Activated gamma-delta T cell (primary cell): ENCODE measurements around the gene CAMK1.

Experiments
- DNase-seq: peaks from one replicate; lab custom pipeline; 2025; lab: John Stamatoyannopoulos, UW
- total RNA-seq, 2 donors: gene quantifications; one replicate each; lab custom pipeline; 2026; lab: John Stamatoyannopoulos, UW

Gene CAMK1
- total RNA-seq = 0.36 to 1.3 reads per million in 2 donors

DNA sequence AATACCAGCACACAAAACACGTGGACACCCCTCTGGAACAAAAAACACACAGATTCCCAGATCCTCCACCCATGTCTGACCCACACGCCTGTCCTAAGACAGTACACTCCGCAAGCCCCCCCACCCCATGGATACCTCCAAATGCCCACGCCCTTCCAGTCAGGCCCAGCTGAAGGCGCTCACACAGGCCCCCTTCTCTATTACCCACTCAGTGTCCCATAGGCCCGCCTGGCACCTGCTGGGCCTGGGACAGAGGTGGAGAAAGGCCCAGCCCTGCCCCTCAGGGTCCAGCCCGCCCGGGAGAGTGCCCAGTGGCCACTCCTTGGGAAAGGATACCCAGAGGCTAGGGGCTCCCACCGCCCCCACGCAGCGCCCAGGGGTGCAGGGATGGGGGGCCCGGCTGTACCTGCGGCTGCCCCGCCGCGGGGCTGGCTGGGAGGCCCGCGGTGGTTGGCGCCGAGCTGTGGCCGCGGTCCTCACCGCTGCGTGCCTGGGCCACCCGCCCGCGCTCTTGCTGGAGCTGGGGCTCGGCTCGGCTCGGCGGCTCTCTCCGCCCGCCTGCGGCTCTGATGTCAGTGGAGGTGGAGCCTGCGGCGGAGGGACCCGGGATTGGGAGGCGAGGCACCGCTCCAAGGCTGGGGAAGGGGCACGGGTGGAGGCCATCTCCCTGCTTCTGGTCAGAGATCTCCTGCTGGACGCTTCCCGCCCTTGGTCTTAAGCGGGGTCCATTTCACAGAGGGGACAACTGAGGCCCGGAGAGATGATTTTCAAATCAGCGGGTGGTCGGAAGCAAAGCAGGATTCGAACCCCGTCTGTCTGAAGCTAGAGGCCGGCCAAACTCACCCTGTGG lies at the start of gene CAMK1:
CAMK1 (minus strand) TSS at position 522 of the 850 bp plus-strand sequence. CDS start 2,198 bp downstream, outside the sequence.
- peak; percentile 23 for DNase-seq

DNA sequence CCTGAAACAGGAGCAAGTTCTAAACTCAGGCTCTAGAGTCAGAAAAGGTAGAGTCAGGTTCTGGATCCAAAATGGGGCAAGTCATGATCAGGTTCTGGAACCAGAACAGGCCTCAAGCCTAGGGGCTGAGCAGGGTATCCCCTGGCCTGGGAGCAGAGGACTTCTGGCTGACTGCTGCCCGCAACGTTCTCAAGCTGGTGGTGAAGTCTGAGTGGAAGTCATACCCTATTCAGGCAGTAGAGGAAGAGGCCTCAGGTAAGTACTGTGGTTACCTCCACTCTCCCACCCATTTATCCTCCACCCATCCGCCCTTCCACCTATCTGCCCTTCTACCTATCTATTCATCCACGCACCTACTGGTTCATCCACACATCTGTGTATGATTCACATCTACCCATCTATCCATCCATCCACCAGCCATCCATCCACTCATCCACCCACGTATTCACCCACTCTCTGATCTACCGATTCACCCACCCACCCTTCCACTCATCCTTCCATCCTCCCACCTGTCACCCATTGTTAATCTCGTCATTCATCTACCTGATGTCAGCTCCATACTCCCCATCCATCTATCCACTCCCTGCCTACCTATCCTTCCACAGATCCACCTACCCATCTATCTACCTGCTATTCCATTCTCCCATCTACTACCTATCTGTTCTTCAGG lies 49.1 kb upstream of the CAMK1 start:
- DNase-seq = no peak

DNA sequence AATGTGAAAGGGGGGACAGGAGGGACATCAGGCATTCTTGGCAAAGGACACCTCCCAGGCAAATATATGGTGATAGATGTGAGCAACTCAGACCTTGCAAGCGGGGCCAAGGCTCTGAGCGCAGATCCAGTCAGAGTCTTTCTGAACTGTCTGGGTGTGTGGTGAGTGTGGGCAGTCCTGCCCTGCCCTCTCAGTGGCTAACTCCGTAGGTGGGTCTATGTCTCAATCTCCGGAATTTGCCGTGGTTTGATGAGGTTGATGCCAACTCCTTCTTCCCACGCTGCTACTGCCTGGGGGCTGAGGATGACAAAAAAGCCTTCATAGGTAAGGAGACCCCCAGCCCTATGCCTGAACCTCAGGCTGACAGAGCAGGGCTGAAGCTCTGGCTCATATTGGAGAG lies 47.7 kb upstream of the CAMK1 start:
- no peak for DNase-seq

DNA sequence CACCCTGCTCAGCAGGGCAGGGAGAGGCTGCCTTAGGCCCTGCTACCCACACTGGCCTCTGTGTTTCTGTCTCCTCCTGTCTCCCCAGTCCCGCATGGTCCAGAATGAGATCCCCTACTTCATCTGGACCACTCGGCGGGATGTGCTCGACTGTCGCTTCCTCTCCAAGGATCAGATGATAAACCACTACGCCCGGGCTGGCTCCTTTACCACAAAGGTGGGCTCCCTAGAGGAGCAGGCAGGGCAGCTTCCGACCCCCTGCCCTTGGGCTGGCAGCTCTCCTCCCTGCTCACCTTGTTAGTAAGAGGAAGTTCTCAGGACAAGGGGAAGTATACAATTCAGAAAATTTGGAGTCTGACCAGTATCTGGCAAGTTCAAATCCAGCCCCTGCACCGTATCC lies 46.2 kb upstream of the CAMK1 start:
- DNase-seq = no peak

DNA sequence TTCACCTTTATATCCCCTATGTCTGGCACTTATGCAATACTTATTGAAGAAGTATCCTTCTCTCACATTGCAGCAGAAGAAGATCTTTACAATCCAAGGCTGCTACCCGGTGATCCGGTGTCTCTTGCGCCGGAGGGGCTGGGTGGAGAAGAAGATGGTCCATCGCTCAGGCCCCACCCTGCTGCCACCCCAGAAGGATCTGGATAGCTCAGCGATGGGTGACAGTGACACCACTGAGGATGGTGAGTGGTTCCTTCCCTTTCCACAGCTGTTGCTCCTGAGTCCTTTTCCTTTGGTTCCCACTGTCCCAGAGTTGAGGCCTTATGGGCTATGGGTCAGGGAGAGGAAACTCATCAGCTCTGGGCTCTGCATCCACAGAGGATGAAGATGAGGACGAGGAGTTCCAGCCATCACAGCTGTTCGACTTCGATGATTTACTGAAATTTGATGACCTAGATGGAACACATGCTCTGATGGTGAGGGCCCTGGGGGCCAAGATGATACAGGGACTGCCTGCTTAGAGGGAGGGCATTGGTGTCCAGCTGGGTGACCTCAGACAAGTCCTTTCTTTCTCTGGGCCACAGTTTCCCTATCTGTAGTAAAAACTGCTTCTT lies 43.2 kb upstream of the CAMK1 start:
- DNase-seq = no peak

DNA sequence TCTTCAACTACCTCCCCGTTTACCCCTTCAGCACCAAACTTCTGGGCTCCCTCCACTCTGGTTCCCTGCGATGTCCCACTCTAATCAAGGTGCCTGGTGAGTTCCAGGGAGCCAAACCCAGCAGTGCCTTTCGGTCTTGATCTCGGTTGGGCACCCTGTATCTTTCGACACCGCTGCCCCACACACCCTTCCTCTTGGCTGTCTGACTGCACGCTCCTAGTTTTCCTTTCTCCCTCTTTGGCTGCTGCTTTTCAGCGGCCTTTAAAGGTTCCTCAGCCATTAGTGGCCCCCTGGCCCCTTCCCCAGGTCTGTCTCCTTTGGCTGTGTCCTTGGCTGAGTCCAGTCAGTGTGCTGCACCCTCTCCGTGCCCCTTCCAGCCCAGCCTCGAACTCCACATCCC lies 41.1 kb upstream of the CAMK1 start:
- no peak for DNase-seq

DNA sequence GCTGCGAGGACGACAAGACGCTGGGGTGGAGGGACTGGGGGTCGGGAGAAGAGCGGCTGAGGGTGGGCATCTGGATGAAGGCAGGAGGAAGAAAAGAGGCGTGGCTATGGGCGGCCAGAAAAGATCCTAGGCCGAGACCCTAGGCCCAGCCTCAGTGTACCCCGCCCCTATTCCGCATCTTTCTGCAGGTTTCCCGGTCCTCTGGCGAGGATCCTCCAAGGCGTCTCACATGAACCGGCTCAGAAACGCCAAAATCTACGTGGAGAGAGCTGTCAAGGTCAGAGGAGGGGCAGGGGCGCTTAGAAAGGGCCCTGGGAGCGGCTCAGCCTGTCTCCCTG lies 40.7 kb upstream of the CAMK1 start:
- DNase-seq = no peak

DNA sequence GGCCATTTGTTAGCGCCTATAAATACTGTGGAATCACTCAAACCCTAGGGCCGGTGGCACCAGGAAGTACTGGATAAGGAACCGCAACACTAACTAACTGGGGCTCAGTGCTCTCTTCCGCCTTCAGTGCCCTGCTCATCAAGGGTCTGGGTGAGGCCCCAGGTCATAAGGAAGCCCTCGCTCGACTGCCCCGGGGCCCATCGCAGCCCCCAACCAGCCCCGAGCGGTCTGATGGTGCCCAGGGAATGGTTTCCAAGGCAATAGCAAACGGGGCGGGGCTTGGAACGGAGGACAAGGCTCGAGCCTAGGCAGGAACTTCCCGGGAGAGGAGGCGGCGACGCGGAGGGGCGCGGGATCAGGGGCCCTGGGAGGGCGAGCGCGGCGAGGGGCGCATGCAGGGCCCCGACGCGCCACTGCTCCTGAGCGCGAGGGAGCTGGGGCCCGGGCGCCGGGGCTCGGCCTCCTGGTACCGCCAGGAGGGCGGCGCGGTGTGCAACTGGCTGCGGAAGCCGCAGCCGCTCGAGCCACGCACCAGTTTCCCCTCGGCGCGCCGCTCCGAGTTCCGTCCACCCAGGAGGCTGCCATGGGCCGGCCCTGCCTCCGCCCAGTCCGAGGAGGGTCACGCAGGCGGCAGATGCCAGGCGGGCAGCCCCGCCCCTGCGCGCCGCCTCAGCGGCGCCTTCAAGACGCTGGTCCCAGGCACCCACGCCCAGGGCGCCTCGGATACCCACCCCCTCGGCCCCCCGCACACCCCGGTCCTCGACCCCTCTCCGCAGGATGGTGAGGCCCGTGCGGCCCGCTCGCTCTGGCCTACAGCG lies 40.1 kb upstream of the CAMK1 start, which contains the start of gene TTLL3:
TTLL3 (plus strand) TSS at position 648 of the 818 bp plus-strand sequence. CDS start 400 bp downstream, outside the sequence.
- DNase-seq = peak; percentile 23

DNA sequence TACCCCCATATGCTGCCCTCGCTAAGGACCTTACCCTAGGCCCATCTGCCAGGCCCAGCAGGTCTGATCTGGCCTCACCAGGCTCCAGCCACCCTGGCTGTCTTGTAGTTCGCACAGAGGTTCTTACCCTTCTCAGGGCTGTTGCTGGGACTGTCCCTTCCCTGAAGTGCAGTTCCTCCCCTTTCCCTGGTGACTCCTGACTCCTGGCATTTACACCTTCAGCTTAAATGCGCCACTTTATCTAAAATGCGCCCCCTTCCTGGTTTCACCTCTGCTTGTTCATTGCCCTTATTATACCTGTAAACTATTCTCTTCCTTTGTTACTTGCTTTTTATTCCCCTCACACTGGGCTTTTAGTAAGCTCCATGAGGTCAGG lies 39.5 kb upstream of the CAMK1 start:
- DNase-seq = no peak

DNA sequence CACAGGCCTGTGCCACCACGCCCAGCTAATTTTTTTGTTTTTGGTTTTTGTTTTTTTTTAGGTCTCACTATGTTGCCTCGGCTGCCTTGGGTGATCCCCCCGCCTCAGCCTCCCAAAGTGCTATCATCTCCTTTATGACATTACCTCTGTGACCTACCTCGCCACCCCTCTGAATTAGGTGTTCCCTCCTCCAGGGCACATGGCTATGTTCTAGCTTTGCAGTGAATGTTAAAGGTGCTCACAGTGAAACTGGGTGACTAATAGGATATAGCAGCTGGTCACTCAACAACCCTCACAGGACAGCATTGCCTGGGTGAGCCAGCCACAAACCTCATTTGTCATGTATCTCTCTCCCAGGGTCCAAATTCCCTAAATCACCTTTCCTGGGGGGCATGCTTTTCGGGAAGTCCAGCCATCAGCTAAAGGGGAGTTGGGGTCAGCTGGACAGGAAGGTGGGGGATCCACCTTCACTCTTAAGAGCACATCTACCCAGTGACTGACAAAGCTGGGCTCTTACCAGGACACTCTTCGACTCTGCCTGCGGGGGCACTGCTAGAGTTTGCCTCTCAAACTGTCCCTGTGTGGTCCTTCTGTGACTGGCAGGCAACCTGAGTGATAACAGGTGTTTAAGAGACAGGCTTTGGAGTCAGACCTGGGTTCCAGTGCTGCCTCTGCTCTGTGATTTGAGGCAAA lies 38.7 kb upstream of the CAMK1 start:
- DNase-seq = no peak

DNA sequence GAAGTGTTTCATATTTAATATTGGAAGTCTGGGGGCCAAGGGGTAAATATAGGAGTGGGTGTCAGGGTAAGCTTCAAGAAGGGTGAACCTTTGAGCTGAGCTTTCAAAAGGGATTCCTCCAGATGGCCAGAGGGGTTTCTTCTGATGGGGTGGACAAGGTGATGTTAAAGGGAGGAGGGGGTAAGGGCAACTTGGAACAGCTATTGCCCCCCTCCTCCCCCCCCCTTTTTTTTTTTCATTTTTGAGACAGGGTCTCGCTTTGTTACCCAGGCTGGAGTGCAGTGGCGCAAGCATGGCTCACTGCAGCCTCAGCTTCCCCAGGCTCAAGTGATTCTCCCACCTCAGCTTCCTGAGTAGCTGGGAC lies 38.2 kb upstream of the CAMK1 start:
- no peak for DNase-seq

DNA sequence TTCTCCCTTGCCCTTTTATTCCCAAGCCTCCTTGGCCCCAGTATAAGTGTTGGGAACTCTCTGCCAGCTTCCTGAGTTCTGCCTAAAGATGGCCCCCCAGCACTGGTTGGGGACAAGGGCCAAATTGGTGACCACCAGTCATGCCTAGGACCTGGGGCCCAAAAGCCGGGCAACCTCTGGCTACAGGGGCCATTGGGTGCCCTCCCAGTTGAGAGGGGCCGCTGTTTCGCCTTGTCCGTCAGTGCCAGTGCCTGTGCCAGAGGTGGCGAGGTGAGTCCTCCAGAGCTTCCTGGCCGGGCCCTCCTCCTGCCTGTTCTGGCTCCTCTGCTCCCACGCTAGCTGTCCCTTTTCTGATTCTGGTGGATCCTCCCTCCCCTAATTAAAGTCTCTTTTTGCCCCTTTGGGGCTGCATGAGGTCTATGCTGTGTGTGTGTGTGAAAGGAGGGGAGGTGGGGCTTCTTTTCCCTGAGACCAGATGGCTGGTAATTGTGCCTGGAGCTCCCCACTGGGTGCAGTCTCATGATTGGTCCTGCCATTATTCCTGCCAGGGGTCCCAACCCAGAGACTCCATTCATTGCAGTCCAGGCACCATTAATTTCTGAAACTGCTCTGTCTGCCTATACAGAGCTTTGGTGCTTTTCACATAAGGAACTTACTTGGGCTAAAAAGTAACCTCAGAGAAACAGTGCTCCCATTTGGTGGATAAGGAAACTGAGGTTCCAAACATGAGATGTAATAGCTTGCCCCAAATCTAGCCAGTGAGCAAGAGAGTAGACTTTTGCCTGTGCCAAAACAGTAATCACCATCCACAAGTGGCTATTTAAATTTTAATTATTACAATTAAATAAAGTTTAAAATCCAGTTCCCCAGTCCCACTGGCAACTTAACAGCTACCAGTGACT lies 37.2 kb upstream of the CAMK1 start:
- no peak for DNase-seq

DNA sequence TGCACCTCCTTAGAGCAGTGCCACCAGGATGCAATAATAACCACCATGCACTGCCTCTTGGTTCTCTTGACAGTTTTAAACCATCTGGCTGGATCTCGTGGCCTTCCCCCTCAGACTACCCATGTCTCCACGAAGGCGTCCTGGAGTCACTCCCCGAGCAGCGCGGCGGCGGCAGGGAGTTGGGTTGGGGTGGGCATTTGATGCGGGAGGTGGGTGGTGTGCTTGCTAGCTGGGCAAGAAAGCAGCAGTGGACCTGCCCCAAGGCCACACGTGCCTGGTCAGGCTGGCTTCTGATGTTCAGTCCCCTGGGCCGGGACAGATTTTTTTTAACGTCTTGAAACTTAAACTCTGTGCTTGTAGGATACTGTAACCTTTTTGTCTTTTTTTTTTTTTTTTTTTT lies 36.4 kb upstream of the CAMK1 start:
- DNase-seq = no peak

DNA sequence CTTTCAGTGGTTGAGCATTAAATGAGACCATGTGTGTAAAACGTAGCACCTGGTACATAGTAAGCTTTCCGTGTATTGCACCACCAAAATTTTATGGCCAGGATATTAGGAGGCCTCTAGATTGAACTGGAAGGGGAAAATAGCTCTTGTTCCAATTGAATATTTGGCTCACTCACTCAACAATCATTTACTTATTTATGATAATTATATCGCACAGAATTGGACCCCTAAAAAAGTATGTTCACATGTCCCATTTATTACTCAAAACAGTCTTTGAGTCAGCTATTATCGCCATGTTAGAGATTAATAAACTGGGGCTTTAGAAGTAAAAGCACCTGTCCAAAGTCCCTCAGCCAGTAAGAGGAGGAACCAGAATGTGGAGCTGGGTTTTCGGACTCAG lies 35.2 kb upstream of the CAMK1 start:
- DNase-seq = no peak

DNA sequence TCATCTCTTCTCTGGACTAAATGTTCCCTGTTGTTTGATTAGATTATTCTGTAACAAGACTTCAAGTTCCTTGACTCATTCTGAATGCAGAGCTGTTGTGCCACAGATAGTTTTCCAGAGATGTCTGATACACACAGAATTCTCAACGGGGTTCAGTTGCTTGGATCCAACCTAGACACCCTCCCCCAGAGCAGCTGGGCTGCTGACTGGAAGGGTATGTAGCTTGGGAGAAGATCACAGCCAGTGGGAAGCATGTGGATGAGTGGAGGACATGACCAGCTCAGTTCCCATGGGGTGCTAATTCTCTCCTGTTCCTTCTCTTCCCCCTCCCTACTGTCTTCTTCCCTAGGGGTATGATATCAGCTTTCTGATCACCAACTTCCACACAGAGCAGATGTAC lies 33.7 kb upstream of the CAMK1 start:
- DNase-seq = no peak

DNA sequence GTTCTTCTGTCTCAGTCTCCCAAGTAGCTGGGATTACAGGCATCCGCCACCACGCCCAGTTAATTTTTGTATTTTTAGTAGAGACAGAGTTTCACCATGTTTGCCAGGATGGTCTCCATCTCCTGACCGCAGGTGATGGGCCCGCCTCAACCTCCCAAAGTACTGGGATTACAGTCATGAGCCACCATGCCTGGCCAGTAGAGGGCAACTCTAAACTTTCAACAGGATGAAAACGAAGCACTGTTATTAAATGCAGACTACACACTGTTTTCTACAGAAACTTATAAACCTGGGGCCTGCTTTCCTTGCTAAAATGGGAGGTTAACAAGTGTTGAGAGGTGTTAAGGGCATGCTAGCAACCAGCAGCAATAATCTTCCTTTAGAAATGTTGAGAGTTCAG lies 30.8 kb upstream of the CAMK1 start:
- no peak for DNase-seq

DNA sequence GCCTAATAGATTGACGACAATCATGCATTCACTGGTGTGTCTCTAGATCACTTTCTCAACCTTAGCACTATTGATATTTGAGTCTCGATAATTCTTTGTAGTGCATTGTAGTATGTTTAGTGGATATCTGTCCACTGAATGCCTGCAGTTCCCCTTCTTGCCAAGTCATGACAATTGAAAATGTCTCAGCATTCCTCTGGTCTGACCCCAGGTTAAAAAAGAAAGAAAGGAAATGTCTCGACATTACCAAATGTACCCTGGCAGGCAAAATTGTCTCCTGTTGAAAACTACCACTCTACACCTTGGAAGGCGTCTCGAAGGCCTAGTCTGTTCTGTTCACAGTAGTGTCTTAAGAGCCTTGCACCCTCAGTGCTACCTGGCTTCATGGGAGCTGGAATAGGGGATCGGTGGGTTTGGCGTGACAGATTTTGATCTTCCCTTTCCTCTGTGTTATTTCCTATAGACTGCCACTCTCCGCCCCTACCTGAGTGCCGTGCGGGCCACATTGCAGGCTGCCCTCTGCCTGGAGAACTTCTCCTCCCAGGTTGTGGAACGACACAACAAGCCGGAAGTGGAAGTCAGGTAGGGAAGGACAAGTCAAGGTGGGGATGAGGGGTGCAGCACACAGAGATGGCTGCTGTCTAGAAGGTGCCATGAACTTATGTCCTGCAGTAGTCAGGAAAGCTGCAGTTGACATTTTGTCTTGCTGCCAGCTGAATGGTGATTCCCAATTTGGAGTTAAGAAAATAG lies 27.6 kb upstream of the CAMK1 start:
- no peak for DNase-seq

DNA sequence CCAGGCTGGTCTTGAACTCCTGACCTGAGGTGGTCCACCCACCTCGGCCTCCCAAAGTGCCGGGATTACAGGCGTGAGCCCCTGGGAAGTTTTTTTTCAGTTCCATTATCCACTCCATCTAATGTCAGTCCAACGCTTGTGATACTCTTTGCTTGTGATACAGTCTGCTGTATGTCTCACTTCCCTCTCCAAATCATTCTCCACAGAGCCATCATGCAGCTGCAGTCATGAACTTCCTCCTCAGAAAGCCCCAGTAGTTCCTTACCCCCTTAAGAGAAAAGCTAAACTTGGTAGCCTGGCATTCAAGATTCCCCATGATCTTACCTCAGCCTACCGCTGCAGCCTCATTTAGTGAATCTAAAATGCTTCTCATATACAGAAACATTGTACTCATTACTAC lies 25.5 kb upstream of the CAMK1 start:
- DNase-seq = no peak

DNA sequence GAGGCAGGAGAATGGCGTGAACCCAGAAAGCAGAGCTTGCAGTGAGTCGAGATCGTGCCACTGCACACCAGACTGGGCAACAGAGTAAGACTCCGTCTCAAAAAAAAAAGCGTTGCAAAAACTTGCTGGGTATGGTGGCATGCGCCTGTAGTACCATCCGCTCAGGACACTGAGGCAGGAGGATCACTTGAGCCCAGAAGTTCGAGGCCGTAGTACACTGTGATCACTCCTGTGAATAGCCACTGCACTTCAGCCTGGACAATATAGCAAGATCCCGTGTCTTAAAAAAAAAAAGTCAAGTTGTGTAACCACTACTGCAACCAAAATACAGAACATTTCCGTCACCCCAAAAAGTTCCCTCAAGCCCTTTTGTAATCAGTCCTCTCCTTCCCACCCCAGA lies 24.7 kb upstream of the CAMK1 start:
- DNase-seq = no peak
